Measurements from ENCODE around the gene ADAMTS9.

DNA sequence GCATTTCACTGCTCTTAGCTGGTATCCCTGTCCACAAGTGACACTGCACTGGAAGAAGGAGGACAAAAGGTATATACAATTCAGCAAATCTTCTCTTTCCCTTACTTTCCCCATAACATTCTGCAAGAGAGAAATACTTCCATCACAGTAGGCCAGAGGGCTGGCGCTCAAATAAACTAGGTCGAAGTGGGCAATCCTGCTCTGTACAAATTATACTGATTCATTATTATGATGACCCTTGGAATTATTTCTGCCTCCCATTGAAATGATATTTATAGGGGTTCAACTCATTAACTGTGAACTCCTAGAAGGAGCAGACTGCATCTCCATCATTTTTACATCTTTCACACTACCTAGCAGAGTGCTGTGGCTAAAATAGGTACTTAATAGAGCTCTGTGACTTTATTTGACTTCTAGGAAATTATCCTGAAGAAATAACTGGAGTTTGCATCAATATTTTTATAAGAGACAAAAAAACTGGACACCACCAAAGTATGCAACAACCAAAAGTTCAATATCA is 80.7 kb downstream of the ADAMTS9 start:
- TF ChIP-seq, protein P1, sequence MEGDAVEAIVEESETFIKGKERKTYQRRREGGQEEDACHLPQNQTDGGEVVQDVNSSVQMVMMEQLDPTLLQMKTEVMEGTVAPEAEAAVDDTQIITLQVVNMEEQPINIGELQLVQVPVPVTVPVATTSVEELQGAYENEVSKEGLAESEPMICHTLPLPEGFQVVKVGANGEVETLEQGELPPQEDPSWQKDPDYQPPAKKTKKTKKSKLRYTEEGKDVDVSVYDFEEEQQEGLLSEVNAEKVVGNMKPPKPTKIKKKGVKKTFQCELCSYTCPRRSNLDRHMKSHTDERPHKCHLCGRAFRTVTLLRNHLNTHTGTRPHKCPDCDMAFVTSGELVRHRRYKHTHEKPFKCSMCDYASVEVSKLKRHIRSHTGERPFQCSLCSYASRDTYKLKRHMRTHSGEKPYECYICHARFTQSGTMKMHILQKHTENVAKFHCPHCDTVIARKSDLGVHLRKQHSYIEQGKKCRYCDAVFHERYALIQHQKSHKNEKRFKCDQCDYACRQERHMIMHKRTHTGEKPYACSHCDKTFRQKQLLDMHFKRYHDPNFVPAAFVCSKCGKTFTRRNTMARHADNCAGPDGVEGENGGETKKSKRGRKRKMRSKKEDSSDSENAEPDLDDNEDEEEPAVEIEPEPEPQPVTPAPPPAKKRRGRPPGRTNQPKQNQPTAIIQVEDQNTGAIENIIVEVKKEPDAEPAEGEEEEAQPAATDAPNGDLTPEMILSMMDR (IDR thresholded peaks at IDR 0.05), result no peak
- TF ChIP-seq POLR2AphosphoS5 (IDR thresholded peaks at IDR 0.05) (no peak), POLR2A (IDR thresholded peaks at IDR 0.05) (no peak)
